ENCODE measurements around the gene PLOD1. TPM values are rescaled to one million over a fixed set of nuclear protein-coding genes. Genes with fewer than 3 reads are reported as not detected.
A peak's percentile ranks its signal among the peaks of the same experiment; 100 is the strongest.

Gene PLOD1
- total RNA-seq, 4 donors from 2014 or later: 23.9 to 66.5 (median 54.8) TPM

- TF ChIP-seq POLR2A (IDR thresholded peaks at IDR 0.05): peak; percentile 73 to 74
- TF ChIP-seq, protein P1, sequence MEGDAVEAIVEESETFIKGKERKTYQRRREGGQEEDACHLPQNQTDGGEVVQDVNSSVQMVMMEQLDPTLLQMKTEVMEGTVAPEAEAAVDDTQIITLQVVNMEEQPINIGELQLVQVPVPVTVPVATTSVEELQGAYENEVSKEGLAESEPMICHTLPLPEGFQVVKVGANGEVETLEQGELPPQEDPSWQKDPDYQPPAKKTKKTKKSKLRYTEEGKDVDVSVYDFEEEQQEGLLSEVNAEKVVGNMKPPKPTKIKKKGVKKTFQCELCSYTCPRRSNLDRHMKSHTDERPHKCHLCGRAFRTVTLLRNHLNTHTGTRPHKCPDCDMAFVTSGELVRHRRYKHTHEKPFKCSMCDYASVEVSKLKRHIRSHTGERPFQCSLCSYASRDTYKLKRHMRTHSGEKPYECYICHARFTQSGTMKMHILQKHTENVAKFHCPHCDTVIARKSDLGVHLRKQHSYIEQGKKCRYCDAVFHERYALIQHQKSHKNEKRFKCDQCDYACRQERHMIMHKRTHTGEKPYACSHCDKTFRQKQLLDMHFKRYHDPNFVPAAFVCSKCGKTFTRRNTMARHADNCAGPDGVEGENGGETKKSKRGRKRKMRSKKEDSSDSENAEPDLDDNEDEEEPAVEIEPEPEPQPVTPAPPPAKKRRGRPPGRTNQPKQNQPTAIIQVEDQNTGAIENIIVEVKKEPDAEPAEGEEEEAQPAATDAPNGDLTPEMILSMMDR (IDR thresholded peaks at IDR 0.05 in 4 of 5, conservative IDR thresholded peaks at IDR 0.05 in 1 of 5): no peak
- peak; percentile 95 to 99 for DNase-seq
- Histone ChIP-seq H3K27ac (peak within 1 kb of the TSS; percentile 95 to 99 (median 98)), H3K4me1 (peaks cover 54 to 56% of the 10 kb centered on the region in 2 donors), H3K27me3 (no peaks in the 10 kb centered on the region), H3K36me3 (peaks cover 0 to 35% of the 10 kb centered on the region in 2 donors), H3K4me3 (peak within 1 kb of the TSS; percentile 75 to 93 (median 89)), H3K9me3 (no peaks in the 10 kb centered on the region)
- ATAC-seq: peak; percentile 82 to 86
- in situ Hi-C loops (cut with MboI; ENCODE audit: low sequenced_read_pairs in 4 of 4) (loop anchor here in 1 of 4 donors (10.0 kb wide), 1 partner anchor 55 kb away; the partner anchor contains the start of gene KIAA2013), intact Hi-C loops (cut with DNase I; ENCODE audit: low total_unique reads) (loop anchor here (1.0 to 5.0 kb wide), 4 partner anchors 38 to 72 kb away; partner anchors contain the start of genes KIAA2013 and MIIP)
These were observed 45.5 kb downstream of the PLOD1 start, which contains the start of gene MFN2 for GRCh38 chr1:11979851-11980675. TSS of gene MFN2 (plus strand) at chr1:11980444. CDS start at chr1:11989169, 8,725 bp downstream.

DNA sequence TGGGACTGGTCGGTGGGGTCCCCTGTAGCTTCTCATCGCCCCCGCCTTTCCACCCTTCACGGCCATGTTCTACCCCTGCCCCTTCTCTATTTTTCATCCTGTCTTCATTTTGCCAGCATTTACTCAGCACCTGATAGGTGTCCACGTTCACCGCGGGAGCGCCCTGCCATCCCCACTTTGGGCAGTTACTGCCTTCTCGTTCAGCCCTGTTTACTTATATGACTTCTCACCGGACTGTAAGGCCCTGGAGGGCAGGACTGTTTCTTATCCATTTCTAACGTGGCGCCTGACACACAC is 46.1 kb downstream of the PLOD1 start:
- in situ Hi-C loops (cut with MboI; ENCODE audit: low sequenced_read_pairs in 4 of 4) (no loop called here), intact Hi-C loops (cut with DNase I; ENCODE audit: low total_unique reads) (loop anchor here (1.0 to 5.0 kb wide), 3 partner anchors 39 to 72 kb away; partner anchors contain the start of genes KIAA2013 and MIIP)
- peaks cover 58 to 59% of the 10 kb centered on the region in 2 donors for H3K4me1 ChIP-seq

GRCh38 chr1:11981378-11982009 is 47.0 kb downstream of the PLOD1 start:
- H3K27me3 ChIP-seq: no peaks in the 10 kb centered on the region
- peak overlapping the region; percentile 75 to 93 (median 89) for H3K4me3 ChIP-seq
- in situ Hi-C loops (cut with MboI; ENCODE audit: low sequenced_read_pairs in 4 of 4): no loop called here
- no peaks in the 10 kb centered on the region for H3K9me3 ChIP-seq
- H3K36me3 ChIP-seq: peaks cover 0 to 38% of the 10 kb centered on the region in 2 donors
- no peak for ATAC-seq
- no peak for DNase-seq
- intact Hi-C loops (cut with DNase I; ENCODE audit: low total_unique reads): loop anchor here (5.0 kb wide), 1 partner anchor 54 kb away; the partner anchor contains the start of gene KIAA2013
- H3K27ac ChIP-seq: peak overlapping the region; percentile 95 to 99 (median 98)
- TF ChIP-seq, protein P1 (IDR thresholded peaks at IDR 0.05 in 4 of 5, conservative IDR thresholded peaks at IDR 0.05 in 1 of 5): no peak
- no peak for TF ChIP-seq POLR2A (IDR thresholded peaks at IDR 0.05)
- H3K4me1 ChIP-seq: peaks cover 65 to 67% of the 10 kb centered on the region in 2 donors

More for the DNA sequence above, 46.1 kb downstream of the PLOD1 start:
- TF ChIP-seq, protein P1 (IDR thresholded peaks at IDR 0.05 in 4 of 5, conservative IDR thresholded peaks at IDR 0.05 in 1 of 5): no peak
- TF ChIP-seq POLR2A (IDR thresholded peaks at IDR 0.05): no peak
- no peak for DNase-seq
- H3K9me3 ChIP-seq: no peaks in the 10 kb centered on the region
- H3K27ac ChIP-seq: peak overlapping the region; percentile 95 to 99 (median 98)
- peaks cover 0 to 33% of the 10 kb centered on the region in 2 donors for H3K36me3 ChIP-seq
- no peaks in the 10 kb centered on the region for H3K27me3 ChIP-seq
- ATAC-seq: no peak
- peak overlapping the region; percentile 75 to 93 (median 89) for H3K4me3 ChIP-seq

DNA sequence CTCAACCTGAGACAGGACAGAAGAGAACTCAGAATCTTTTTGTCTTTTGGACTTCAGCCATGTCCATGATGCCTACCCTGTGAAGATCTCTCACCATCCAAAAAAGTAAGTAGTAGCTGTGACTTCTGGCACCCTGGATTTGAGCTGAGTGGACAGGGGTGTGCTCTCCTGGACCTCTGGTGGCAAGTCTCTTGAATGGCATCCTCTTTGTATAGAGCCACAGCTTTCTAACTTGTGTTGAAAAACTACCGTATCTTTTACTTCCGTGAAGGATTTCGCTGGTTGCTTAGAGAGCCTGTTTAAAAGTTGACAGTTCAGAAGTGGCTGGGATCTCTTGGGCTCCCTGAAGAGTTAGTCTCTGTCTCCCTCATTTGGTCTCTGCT is 47.5 kb downstream of the PLOD1 start:
- H3K9me3 ChIP-seq: no peaks in the 10 kb centered on the region
- H3K36me3 ChIP-seq: peaks cover 0 to 38% of the 10 kb centered on the region in 2 donors
- DNase-seq (no peak), ATAC-seq (no peak)
- peak overlapping the region; percentile 95 to 99 (median 98) for H3K27ac ChIP-seq
- H3K4me3 ChIP-seq: peak overlapping the region in 1 of 4 donors; percentile 11
- peaks cover 65 to 71% of the 10 kb centered on the region in 2 donors for H3K4me1 ChIP-seq
- in situ Hi-C loops (cut with MboI; ENCODE audit: low sequenced_read_pairs in 4 of 4) (no loop called here), intact Hi-C loops (cut with DNase I; ENCODE audit: low total_unique reads) (loop anchor here (5.0 kb wide), 1 partner anchor 55 kb away; the partner anchor contains the start of gene KIAA2013)
- H3K27me3 ChIP-seq: no peaks in the 10 kb centered on the region
- TF ChIP-seq POLR2A (IDR thresholded peaks at IDR 0.05): no peak
- TF ChIP-seq, protein P1 (IDR thresholded peaks at IDR 0.05 in 4 of 5, conservative IDR thresholded peaks at IDR 0.05 in 1 of 5): peak in 2 of 5 experiments; percentile 34 to 56

Data from gastrocnemius medialis (tissue), 4 donors.